ENCODE measurements around the gene RRAS2. TPM values are rescaled to one million over a fixed set of nuclear protein-coding genes. Genes with fewer than 3 reads are reported as not detected.

RRAS2 gene
- polyA plus RNA-seq, 1 of the 3 experiments (the other 2 are of a cell fraction) = 53.3 TPM

DNA sequence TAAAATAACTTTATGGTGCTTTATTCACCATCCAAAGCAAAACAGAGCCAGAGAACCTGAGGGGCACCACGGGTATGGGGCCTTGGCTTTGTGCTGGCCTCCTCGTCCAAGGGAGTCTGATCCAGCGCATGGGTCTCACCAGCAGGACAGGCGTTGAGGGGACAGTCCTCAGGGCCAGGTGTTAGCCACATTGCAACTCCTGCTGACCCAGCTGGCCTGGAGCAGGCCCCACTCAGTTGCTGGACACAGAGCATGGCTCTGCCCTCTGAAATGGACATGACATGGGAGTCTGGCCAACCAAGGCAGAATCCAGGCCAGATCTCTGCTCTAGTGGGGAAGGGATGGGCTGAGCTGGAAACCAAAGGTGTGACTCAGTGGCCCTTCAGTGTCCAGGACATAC is 116.2 kb downstream of the RRAS2 start:
- H3K27ac ChIP-seq (ENCODE audit: low read depth in 2 of 2, low read length in 1 of 2) = no peak overlapping the region
- no peak overlapping the region for H3K4me2 ChIP-seq
- DNase-seq = no peak
- H3K27me3 ChIP-seq (ENCODE audit: insufficient read depth) = peaks cover 16% of the 10 kb centered on the region; the same call in 1 of the 2 replicates
- H3K79me2 ChIP-seq (ENCODE audit: insufficient read depth) = no peaks in the 10 kb centered on the region
- no peaks in the 10 kb centered on the region; a peak in 1 of 4 replicates for H3K4me1 ChIP-seq (ENCODE audit: control insufficient read depth in 1 of 2, insufficient read depth in 2 of 2, low read depth in 1 of 2, low read length in 1 of 2)
- no peak overlapping the region for H2AFZ ChIP-seq (ENCODE audit: low read depth)
- no peaks in the 10 kb centered on the region for H3K9me3 ChIP-seq
- CTCF ChIA-PET = interaction anchor here (1.5 kb wide), 1 partner anchor 470 kb away, joined by 4 read pairs; no protein-coding TSS in a partner anchor
- no peaks in the 10 kb centered on the region for H3K36me3 ChIP-seq (replicated peaks in 1 of 2; ENCODE audit: control insufficient read depth in 1 of 2, insufficient read depth in 2 of 2, low read length in 1 of 2)
- H4K20me1 ChIP-seq (ENCODE audit: insufficient read depth) = no peaks in the 10 kb centered on the region
- POLR2A ChIA-PET = no interaction called here
- 32% methylated on average over 4 of the region's 4 CpGs for WGBS (ENCODE audit: low lambda C conversion rate)
- no peak overlapping the region for H3K4me3 ChIP-seq (ENCODE audit: low read depth in 2 of 2, low read length in 1 of 2)
- H3F3A ChIP-seq (replicated peaks; ENCODE audit: insufficient read depth) = no peaks in the 10 kb centered on the region
- H3K9ac ChIP-seq = no peak overlapping the region
- TF ChIP-seq TCF12 (IDR thresholded peaks at IDR 0.05) (no peak), MEF2A (IDR thresholded peaks at IDR 0.05; ENCODE audit: borderline replicate concordance, low read depth) (no peak), TEAD4 (IDR thresholded peaks at IDR 0.05; ENCODE audit: borderline replicate concordance, insufficient read depth) (no peak), PBX3 (IDR thresholded peaks at IDR 0.05) (no peak), RXRA (IDR thresholded peaks at IDR 0.05; ENCODE audit: borderline replicate concordance, low read depth) (no peak), FOSL2 (IDR thresholded peaks at IDR 0.05; ENCODE audit: borderline replicate concordance, low read depth) (no peak), FOXJ3 (CRISPR knock-in tag; IDR thresholded peaks at IDR 0.05) (no peak), CHD2 (IDR thresholded peaks at IDR 0.05; ENCODE audit: low read length, partially characterized antibody) (no peak), YY1 (IDR thresholded peaks at IDR 0.05; ENCODE audit: low read depth) (no peak)
- TF ChIP-seq, protein P1, sequence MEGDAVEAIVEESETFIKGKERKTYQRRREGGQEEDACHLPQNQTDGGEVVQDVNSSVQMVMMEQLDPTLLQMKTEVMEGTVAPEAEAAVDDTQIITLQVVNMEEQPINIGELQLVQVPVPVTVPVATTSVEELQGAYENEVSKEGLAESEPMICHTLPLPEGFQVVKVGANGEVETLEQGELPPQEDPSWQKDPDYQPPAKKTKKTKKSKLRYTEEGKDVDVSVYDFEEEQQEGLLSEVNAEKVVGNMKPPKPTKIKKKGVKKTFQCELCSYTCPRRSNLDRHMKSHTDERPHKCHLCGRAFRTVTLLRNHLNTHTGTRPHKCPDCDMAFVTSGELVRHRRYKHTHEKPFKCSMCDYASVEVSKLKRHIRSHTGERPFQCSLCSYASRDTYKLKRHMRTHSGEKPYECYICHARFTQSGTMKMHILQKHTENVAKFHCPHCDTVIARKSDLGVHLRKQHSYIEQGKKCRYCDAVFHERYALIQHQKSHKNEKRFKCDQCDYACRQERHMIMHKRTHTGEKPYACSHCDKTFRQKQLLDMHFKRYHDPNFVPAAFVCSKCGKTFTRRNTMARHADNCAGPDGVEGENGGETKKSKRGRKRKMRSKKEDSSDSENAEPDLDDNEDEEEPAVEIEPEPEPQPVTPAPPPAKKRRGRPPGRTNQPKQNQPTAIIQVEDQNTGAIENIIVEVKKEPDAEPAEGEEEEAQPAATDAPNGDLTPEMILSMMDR (IDR thresholded peaks at IDR 0.05) = no peak
- TF ChIP-seq, protein P2, sequence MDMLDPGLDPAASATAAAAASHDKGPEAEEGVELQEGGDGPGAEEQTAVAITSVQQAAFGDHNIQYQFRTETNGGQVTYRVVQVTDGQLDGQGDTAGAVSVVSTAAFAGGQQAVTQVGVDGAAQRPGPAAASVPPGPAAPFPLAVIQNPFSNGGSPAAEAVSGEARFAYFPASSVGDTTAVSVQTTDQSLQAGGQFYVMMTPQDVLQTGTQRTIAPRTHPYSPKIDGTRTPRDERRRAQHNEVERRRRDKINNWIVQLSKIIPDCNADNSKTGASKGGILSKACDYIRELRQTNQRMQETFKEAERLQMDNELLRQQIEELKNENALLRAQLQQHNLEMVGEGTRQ (IDR thresholded peaks at IDR 0.05; ENCODE audit: borderline replicate concordance, low read depth, low read length) = no peak
- H3K9me2 ChIP-seq = no peaks in the 10 kb centered on the region

- no peak overlapping the region for H3K4me2 ChIP-seq
- H3K36me3 ChIP-seq (replicated peaks in 1 of 2; ENCODE audit: control insufficient read depth in 1 of 2, insufficient read depth in 2 of 2, low read length in 1 of 2) = no peaks in the 10 kb centered on the region
- H3K79me2 ChIP-seq (ENCODE audit: insufficient read depth) = no peaks in the 10 kb centered on the region
- CTCF ChIA-PET = interaction anchor here (0.8 to 1.5 kb wide), 3 partner anchors 271 to 470 kb away, joined by 3 to 4 read pairs (median 4); no protein-coding TSS in a partner anchor
- no peaks in the 10 kb centered on the region for H3F3A ChIP-seq (replicated peaks; ENCODE audit: insufficient read depth)
- H3K9me3 ChIP-seq = no peaks in the 10 kb centered on the region
- no peak overlapping the region for H2AFZ ChIP-seq (ENCODE audit: low read depth)
- no peak overlapping the region for H3K4me3 ChIP-seq (ENCODE audit: low read depth in 2 of 2, low read length in 1 of 2)
- H3K9ac ChIP-seq = no peak overlapping the region
- no peaks in the 10 kb centered on the region for H4K20me1 ChIP-seq (ENCODE audit: insufficient read depth)
- no peaks in the 10 kb centered on the region; a peak in 1 of 4 replicates for H3K4me1 ChIP-seq (ENCODE audit: control insufficient read depth in 1 of 2, insufficient read depth in 2 of 2, low read depth in 1 of 2, low read length in 1 of 2)
- H3K27me3 ChIP-seq (ENCODE audit: insufficient read depth) = peaks cover 10% of the 10 kb centered on the region; the same call in 1 of the 2 replicates
- H3K27ac ChIP-seq (ENCODE audit: low read depth in 2 of 2, low read length in 1 of 2) = no peak overlapping the region
- POLR2A ChIA-PET = no interaction called here
- no peak for TF ChIP-seq JUND (IDR thresholded peaks at IDR 0.05)
- TF ChIP-seq IRF3 (IDR thresholded peaks at IDR 0.05; ENCODE audit: low read depth, low read length) = no peak
- TF ChIP-seq NFIC (IDR thresholded peaks at IDR 0.05; ENCODE audit: borderline replicate concordance) = no peak
- TF ChIP-seq EZH2phosphoT487 (IDR thresholded peaks at IDR 0.05; ENCODE audit: borderline replicate concordance, low read depth) = no peak
- TF ChIP-seq, protein P2 (IDR thresholded peaks at IDR 0.05; ENCODE audit: borderline replicate concordance, low read depth, low read length) = no peak
- no peak for TF ChIP-seq RXRA (IDR thresholded peaks at IDR 0.05; ENCODE audit: borderline replicate concordance, low read depth)
- TF ChIP-seq TCF12 (IDR thresholded peaks at IDR 0.05) = no peak
- TF ChIP-seq PBX3 (IDR thresholded peaks at IDR 0.05) = no peak
- no peak for TF ChIP-seq SMC3 (IDR thresholded peaks at IDR 0.05; ENCODE audit: low read depth, low read length)
- TF ChIP-seq MXI1 (IDR thresholded peaks at IDR 0.05; ENCODE audit: low read depth, low read length) = no peak
- TF ChIP-seq FOSL2 (IDR thresholded peaks at IDR 0.05; ENCODE audit: borderline replicate concordance, low read depth) = no peak
- no peak for TF ChIP-seq FOXM1 (IDR thresholded peaks at IDR 0.05; ENCODE audit: low read depth)
- TF ChIP-seq SIN3A (IDR thresholded peaks at IDR 0.05; ENCODE audit: borderline replicate concordance, low read depth, low read length) = no peak
- DNase-seq = no peak
- whole genome bisulfite sequencing (ENCODE audit: low lambda C conversion rate) = 30% methylated on average over 1 of the region's 4 CpGs
- H3K9me2 ChIP-seq = no peaks in the 10 kb centered on the region
Observed at GRCh38 chr11:14242187-14242586, 116.8 kb downstream of the RRAS2 start.

All from SK-N-SH (cell line).